Endothelial cell of umbilical vein (primary cell): ENCODE measurements around the gene ZDHHC5.

Experiments used
- JUN ChIP-seq: IDR thresholded peaks from 2 replicates; pipeline ENCODE4 v1.6.1; 2011; ENCODE audit warnings: borderline replicate concordance, low read depth; ENCODE audit not compliant: insufficient read length, insufficient read depth
- POLR2AphosphoS5 ChIP-seq: IDR thresholded peaks from 2 replicates; pipeline ENCODE4 v1.6.1; 2012; ENCODE audit warnings: low read depth, mild to moderate bottlenecking, control low read depth, low read length, moderate library complexity; ENCODE audit not compliant: insufficient read depth
- TF ChIP-seq, protein P1 (sequence below), 2 donors: IDR thresholded peaks; 1 replicate in 1 of 2; 2 replicates in 1 of 2; pipeline ENCODE4 v1.5.1; 2011; ENCODE audit warnings: low read length in 2 of 2, mild to moderate bottlenecking in 2 of 2, moderate library complexity in 2 of 2, control low read depth in 1 of 2, inconsistent platforms in 1 of 2, low read depth in 1 of 2; ENCODE audit not compliant: insufficient read depth in 1 of 2; ENCODE audit errors: extremely low read depth in 1 of 2

DNA sequence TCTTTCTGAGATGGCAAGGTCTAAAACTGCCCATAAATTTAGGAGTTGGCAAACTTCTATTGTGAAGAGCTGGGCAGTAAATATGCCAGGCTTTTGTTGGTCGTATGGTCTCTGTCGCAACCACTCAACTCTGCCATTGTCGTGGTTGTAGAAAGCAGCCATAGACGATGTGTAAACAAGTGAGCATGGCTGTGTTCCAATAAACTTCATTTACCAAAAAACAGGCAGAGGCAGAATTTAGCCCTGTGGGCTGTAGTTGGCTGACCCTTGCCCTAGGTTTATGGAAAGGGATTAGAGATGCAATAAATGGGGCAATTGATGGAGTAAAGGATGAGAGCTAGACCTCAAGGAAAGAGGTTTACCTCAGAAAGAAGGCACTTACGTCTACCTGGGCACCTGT, 35.8 kb upstream of the ZDHHC5 start:
- TF ChIP-seq, protein P1, sequence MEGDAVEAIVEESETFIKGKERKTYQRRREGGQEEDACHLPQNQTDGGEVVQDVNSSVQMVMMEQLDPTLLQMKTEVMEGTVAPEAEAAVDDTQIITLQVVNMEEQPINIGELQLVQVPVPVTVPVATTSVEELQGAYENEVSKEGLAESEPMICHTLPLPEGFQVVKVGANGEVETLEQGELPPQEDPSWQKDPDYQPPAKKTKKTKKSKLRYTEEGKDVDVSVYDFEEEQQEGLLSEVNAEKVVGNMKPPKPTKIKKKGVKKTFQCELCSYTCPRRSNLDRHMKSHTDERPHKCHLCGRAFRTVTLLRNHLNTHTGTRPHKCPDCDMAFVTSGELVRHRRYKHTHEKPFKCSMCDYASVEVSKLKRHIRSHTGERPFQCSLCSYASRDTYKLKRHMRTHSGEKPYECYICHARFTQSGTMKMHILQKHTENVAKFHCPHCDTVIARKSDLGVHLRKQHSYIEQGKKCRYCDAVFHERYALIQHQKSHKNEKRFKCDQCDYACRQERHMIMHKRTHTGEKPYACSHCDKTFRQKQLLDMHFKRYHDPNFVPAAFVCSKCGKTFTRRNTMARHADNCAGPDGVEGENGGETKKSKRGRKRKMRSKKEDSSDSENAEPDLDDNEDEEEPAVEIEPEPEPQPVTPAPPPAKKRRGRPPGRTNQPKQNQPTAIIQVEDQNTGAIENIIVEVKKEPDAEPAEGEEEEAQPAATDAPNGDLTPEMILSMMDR (IDR thresholded peaks at IDR 0.05; ENCODE audit: extremely low read depth in 1 of 2, insufficient read depth in 1 of 2, low read depth in 1 of 2, low read length in 2 of 2) = no peak
- TF ChIP-seq JUN (no peak), POLR2AphosphoS5 (no peak)
